SU-DHL-6 (cell line): ENCODE data around the gene TRRAP.

Experiments used
- EZH2phosphoT487 ChIP-seq: fragments of 200-600 bp; sonication (generic), shearing (Covaris generic); conservative IDR thresholded peaks from 2 replicates; pipeline ENCODE4 v1.6.1; 2018; ENCODE audit warnings: mild to moderate bottlenecking, antibody characterized with exemption, low read length, moderate library complexity, mixed read lengths
- TF ChIP-seq, protein P1 (sequence below): fragments of 200-600 bp; sonication (generic); IDR thresholded peaks from one replicate; pipeline ENCODE4 v1.5.1; 2017; ENCODE audit warnings: antibody characterized with exemption, mild to moderate bottlenecking, low read length, moderate library complexity; ENCODE audit not compliant: insufficient read depth, poor library complexity, severe bottlenecking

- TF ChIP-seq, protein P1, sequence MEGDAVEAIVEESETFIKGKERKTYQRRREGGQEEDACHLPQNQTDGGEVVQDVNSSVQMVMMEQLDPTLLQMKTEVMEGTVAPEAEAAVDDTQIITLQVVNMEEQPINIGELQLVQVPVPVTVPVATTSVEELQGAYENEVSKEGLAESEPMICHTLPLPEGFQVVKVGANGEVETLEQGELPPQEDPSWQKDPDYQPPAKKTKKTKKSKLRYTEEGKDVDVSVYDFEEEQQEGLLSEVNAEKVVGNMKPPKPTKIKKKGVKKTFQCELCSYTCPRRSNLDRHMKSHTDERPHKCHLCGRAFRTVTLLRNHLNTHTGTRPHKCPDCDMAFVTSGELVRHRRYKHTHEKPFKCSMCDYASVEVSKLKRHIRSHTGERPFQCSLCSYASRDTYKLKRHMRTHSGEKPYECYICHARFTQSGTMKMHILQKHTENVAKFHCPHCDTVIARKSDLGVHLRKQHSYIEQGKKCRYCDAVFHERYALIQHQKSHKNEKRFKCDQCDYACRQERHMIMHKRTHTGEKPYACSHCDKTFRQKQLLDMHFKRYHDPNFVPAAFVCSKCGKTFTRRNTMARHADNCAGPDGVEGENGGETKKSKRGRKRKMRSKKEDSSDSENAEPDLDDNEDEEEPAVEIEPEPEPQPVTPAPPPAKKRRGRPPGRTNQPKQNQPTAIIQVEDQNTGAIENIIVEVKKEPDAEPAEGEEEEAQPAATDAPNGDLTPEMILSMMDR = no peak
- TF ChIP-seq EZH2phosphoT487 = no peak
Measured at GRCh38 chr7:98910427-98910826, 32.1 kb downstream of the TRRAP start.
